Heart left ventricle (tissue), 16 donors: Measurements from ENCODE around the gene LRRC27. TPM values are rescaled to one million over a fixed set of nuclear protein-coding genes. Genes with fewer than 3 reads are reported as not detected.

Experiments
- ATAC-seq, 4 donors: fragments of 200-7000 bp; cut with Tn5 transposase; one replicate each; pipeline ENCODE4 v1.9.1; 2020 to 2022; ENCODE audit warnings: moderate library complexity in 4 of 4, mild to moderate bottlenecking in 3 of 4, moderate number of reproducible peaks in 1 of 4
- DNase-seq, 5 donors: peaks; one replicate each; pipeline ENCODE4 v3.0.0-alpha.2; 2020
- H3K27ac ChIP-seq, 12 donors: fragments of 200-600 bp; sonication (generic) in 4 of 12; one replicate each; pipeline versions ENCODE4 v1.5.0 to v1.8.0; 2016 to 2022; ENCODE audit warnings: mild to moderate bottlenecking in 2 of 12
- H3K27me3 ChIP-seq, 9 donors: fragments of 200-600 bp; sonication (generic) in 2 of 9; one replicate each; pipeline versions ENCODE4 v1.5.1 to v1.8.0; 2016 to 2022; ENCODE audit warnings: mild to moderate bottlenecking in 3 of 9
- H3K36me3 ChIP-seq, 9 donors: fragments of 200-600 bp; sonication (generic) in 2 of 9; one replicate each; pipeline versions ENCODE4 v1.5.0 to v1.8.0; 2018 to 2022; ENCODE audit warnings: mild to moderate bottlenecking in 2 of 9
- H3K4me1 ChIP-seq, 12 donors: fragments of 200-600 bp; sonication (generic) in 4 of 12; one replicate each; pipeline versions ENCODE4 v1.5.0 to v1.8.0; 2016 to 2022; ENCODE audit warnings: mild to moderate bottlenecking in 3 of 12
- H3K4me3 ChIP-seq, 12 donors: fragments of 200-600 bp; sonication (generic) in 4 of 12; one replicate each; pipeline versions ENCODE4 v1.5.0 to v1.8.0; 2017 to 2022; ENCODE audit warnings: mild to moderate bottlenecking in 9 of 12, moderate library complexity in 4 of 12
- H3K9me3 ChIP-seq, 12 donors: fragments of 200-600 bp; sonication (generic) in 4 of 12; one replicate each; pipeline versions ENCODE4 v1.5.0 to v1.8.0; 2016 to 2022; ENCODE audit warnings: mild to moderate bottlenecking in 1 of 12
- CTCF ChIP-seq, 12 donors: fragments of 200-600 bp; sonication (generic) in 4 of 12; IDR thresholded peaks; one replicate each; pipeline versions ENCODE4 v1.5.0 to v1.8.0; 2018 to 2022; ENCODE audit warnings: antibody characterized with exemption in 12 of 12, mild to moderate bottlenecking in 5 of 12
- POLR2A ChIP-seq, 2 donors: fragments of 450-650 bp; IDR thresholded peaks; one replicate each; pipeline ENCODE4 v1.6.1; 2017; ENCODE audit warnings: antibody characterized with exemption in 2 of 2, mild to moderate bottlenecking in 2 of 2, moderate library complexity in 2 of 2
- WGBS, 4 donors: extraction: QIAGEN DNeasy Blood & Tissue Kit in 2 of 4; methylation state at CpG; one replicate each; pipeline versions ENCODE4 v1.1.5 to v1.1.7; 2013 to 2018; 5-methylcytosine and 5-hydroxymethylcytosine counted together
- intact Hi-C, 10 donors: fragments of 100-400 bp; cut with DNase I; formaldehyde crosslinking; loops; one replicate each; pipeline versions ENCODE4 v1.11.1 to v1.14.2; 2022
- polyA plus RNA-seq, 2 donors: library from polyadenylated mRNA; stranded (reverse); fragments of 200-250 nt; gene quantifications; one replicate each; pipeline ENCODE4 v1.2.3, GENCODE V29; 2013
- total RNA-seq, 9 donors: library from RNA; depleted of rRNA in 2 of 9; stranded (reverse); fragments of >200 nt in 2 of 9; fragmentation: NEBNext Ultra II Directional in 3 of 9; extraction: Animal tissue kit (Norgen Biotek cat#: 25700) in 3 of 9; gene quantifications; one replicate each; pipeline versions ENCODE4 v1.1.0 to v1.2.4, GENCODE V29; 2016 to 2023
- donor health status: ischemic (EF 13 %, LVEDD 7.1; RV severe dilation, severe dysfunction).
- donor health status: healthy with polysubstance abuse.
- donor health status: DM: no; HTN: yes; CAD: no.
- donor health status: DM: no; HTN: no; CAD: no.
- donor health status: ischemic (EF 25% LVEDD 6.9; RV normal size, moderate dysfunction).
- donor health status: ischemic (EF 25% LVEDD 5.7; RV mildly dilated, moderate dysfunction).
- donor health status: healthy.
- donor health status: DM: yes; HTN: yes; CAD: no.
- donor health status: ischemic (EF 35%, LVEDD 5.7; RV mildly dilated, moderate dysfunction).
- donor health status: nonischemic (EF 11% LVEDD 7.7; RV severe dilation, severe dysfunction).
- donor health status: DM: yes; HTN: yes; CAD: no.
- donor health status: PGD.
- donor health status: ischemic (EF 29% LVEDD 5.4; RV normal size, mild dysfunction).
- donor health status: nonischemic (EF 23%, LVEDD 6.1; RV moderate dilation, normal function).

LRRC27 gene
- total and polyA plus RNA-seq, 11 donors = 2.6 to 8.9 (median 5.1) TPM

DNA sequence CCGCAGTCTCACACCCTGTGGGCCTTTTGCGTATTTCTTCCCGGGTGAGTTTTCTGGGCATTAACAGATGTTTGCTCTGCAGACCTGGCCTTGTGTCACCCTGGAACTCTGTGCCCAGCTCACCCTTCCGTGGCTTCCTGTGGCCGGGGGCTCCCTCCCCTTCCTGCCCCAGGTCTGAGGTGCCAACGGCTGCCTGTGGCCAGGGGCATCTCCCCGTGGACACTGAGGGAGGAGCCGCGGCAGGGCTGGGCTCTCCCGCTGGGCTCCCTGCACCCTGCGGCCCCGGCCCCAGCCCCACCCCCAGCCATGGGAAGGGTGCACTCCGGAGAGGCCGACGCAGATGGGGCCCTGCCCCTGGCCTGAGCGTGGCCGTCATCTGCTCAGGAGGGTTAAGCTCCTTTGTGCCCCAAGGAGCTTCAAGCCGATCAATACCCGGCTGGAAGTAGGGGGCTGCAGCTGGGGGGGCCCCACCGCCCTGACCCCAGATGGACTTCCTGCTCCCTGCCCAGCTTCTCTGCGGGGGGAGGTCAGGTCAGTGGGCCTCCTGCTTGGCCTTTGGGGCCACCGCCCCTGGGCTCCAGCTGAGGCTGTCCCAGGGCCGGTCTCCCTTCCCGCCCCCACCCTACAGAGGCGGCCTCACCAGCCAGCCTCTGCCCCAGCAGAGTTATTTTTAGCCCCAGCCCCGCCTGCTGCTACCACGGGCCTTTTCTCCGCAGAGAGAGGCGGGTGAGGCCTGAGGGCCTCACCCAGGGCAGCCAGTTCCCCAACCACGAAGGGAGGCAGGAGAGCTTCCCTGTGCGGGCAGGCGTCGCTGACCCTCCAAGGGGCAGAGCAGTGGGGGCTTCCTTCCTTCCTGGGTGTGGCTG lies 89.2 kb downstream of the LRRC27 start:
- intact Hi-C loops = loop anchor here in 1 of 10 donors (2.0 kb wide), 1 partner anchor 24 kb away; the partner anchor contains the start of gene PWWP2B
- Histone ChIP-seq H3K4me1 (peaks cover 0 to 70% (median 45%) of the 10 kb centered on the region in 12 donors), H3K4me3 (peak overlapping the region in 8 of 12 donors; percentile 7 to 27 (median 18))

DNA sequence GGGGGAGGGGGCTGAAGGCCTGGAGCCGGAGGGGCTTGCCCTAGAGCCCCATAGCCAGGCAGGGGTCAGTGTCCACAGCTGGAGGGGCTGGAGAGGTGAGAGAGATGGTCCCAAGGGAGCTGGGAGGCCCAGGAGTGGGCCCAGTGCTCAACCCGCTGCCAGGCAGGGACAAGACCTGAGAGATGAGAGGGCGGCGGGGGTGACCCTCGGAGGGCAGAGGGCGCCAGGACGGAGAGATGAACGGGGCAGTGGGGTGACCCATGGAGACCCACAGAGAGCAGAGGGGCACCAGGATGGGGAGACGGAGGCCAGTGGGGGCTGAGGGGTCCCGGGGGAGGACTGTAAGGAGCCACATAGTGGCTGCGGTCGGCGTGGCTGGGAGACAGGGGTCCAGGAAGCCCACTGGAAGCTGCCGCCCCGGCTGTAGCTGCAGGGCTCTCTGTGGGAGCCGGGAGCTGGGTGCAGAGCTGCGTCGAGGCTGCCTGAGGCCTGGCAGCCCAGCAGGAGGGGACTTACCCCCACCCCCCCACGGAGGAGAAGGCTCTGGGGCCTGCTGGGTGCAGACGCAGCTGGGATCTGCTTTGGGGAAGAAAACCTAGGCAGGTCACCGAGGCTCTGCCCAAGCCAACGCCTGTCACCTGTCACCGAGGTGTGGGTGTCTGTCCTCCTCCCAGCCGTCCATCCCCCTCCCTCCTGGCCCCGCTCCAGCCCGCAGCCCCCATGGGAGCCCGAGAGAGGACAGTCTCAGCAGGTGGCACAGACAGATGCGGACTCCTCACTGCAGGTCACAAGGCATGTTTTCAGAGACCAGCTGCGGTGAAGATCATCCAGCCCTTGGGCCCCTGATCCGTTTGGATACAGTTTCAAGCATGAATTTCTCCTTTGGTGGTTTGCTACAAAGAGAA lies 90.1 kb downstream of the LRRC27 start:
- Histone ChIP-seq H3K36me3 (peaks cover 0 to 4% (median 0%) of the 10 kb centered on the region in 9 donors), H3K27ac (peak overlapping the region; percentile 48 to 94 (median 90)), H3K9me3 (no peaks in the 10 kb centered on the region), H3K4me1 (peaks cover 0 to 64% (median 45%) of the 10 kb centered on the region in 12 donors), H3K27me3 (no peaks in the 10 kb centered on the region), H3K4me3 (peak overlapping the region in 2 of 12 donors; percentile 17 to 23)
- intact Hi-C loops = loop anchor here in 2 of 10 donors (1.0 to 2.0 kb wide), 2 partner anchors 25 to 26 kb away; partner anchors contain the start of gene PWWP2B (in 1 of the 2)
- DNase-seq (no peak), ATAC-seq (peak in 2 of 4 donors; percentile 0 to 1)
- TF ChIP-seq POLR2A (IDR thresholded peaks at IDR 0.05) (no peak), CTCF (IDR thresholded peaks at IDR 0.05) (no peak)
- WGBS, 4 donors = 63 to 82% (median 75%) methylated on average over 19 to 30 of the region's 30 CpGs

More for the DNA sequence above, 89.2 kb downstream of the LRRC27 start:
- Histone ChIP-seq H3K27me3 (no peaks in the 10 kb centered on the region), H3K36me3 (peaks cover 0 to 6% (median 0%) of the 10 kb centered on the region in 9 donors), H3K27ac (peak overlapping the region; percentile 48 to 94 (median 90)), H3K9me3 (no peaks in the 10 kb centered on the region)
- ATAC-seq (peak; percentile 87 to 93 (median 90)), DNase-seq (peak; percentile 82 to 90 (median 88))
- WGBS, 4 donors = 17 to 25% (median 20%) methylated on average over 18 to 33 of the region's 33 CpGs
- TF ChIP-seq CTCF (IDR thresholded peaks at IDR 0.05) (no peak), POLR2A (IDR thresholded peaks at IDR 0.05) (no peak)

DNA sequence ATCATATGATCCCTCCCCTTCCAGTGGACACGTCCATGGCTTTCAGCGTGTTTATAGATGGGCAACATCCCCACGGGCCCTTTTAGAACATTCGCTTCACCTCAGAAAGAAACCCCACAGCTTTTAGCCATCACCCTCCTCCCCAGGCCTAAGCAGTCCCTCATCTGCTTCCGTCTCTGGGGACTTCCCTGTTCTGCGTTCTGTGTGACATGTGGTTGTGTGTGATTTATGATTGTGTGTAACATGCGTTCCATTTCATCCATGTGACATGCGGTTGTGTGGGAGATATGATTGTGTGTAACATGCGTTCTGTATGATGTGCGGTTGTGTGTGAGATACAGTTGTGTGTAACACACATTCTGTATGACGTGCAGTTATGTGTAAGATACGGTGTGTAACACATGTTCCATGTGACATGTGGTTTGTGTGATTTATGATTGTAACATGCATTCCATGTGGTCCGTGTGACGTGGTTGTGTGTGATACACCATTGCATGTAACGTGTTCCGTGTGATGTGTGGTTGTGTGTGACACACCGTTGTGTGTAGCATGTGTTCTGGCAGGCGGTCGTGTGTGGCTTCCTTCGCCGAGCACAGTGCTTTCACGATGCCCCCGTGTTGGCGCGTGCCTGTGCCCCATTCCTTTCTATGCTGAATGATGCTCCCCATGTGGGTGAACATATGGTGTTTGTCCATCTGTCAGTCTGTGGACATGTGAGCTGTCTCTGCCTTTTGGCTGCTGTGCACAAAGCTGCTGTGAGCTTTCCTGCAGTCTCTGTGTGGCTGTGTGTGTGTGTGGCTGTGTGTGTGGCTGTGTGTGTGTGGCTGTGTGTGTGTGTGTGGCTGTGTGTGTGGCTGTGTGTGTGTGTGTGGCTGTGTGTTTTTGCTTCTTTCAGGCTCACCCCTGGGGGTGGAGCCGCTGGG lies 91.2 kb downstream of the LRRC27 start:
- Histone ChIP-seq H3K9me3 (no peaks in the 10 kb centered on the region), H3K27ac (peak overlapping the region in 6 of 12 donors; percentile 79 to 94 (median 92)), H3K27me3 (no peaks in the 10 kb centered on the region), H3K4me3 (no peak overlapping the region), H3K4me1 (peaks cover 0 to 57% (median 41%) of the 10 kb centered on the region in 12 donors), H3K36me3 (peaks cover 0 to 5% (median 0%) of the 10 kb centered on the region in 9 donors)
- ATAC-seq (no peak), DNase-seq (no peak)
- 81 to 88% (median 87%) methylated on average over 25 to 26 of the region's 26 CpGs for WGBS, 4 donors
- intact Hi-C loops = loop anchor here in 1 of 10 donors (1.0 kb wide), 1 partner anchor 27 kb away; no protein-coding TSS in a partner anchor
- TF ChIP-seq CTCF (IDR thresholded peaks at IDR 0.05) = no peak
- TF ChIP-seq POLR2A (IDR thresholded peaks at IDR 0.05) = no peak
